NAMALWA (cell line): ENCODE data around the gene BRD4.
A peak's percentile ranks its signal among the peaks of the same experiment; 100 is the strongest.

Experiments used
- DNase-seq: peaks from one replicate; pipeline ENCODE4 v3.0.0-alpha.2; 2015; ENCODE audit warnings: low spot score

Gene BRD4

GRCh38 chr19:15188851-15189250 lies 143.5 kb downstream of the BRD4 start:
- DNase-seq = no peak

- peak; percentile 87 for DNase-seq
Measured at GRCh38 chr19:15187026-15188007, 145.0 kb downstream of the BRD4 start.
